GM13977 (cell line): ENCODE results near the gene CARMIL3.
"Not testable (repeated sequence)": the region's sequence is repeated elsewhere in the genome, so short reads cannot be mapped to it uniquely, and the experiment has no call there.

Source experiments
- DNase-seq: peaks from one replicate; pipeline ENCODE4 v3.0.0; 2012; ENCODE audit warnings: low spot score
- CTCF ChIP-seq: IDR thresholded peaks from 2 replicates; pipeline ENCODE4 v1.5.1; 2012; ENCODE audit warnings: mild to moderate bottlenecking, control low read depth; ENCODE audit not compliant: insufficient read depth; ENCODE audit errors: extremely low read depth, missing control alignments
- in situ Hi-C: fragments of 300-500 bp; cut with MboI; formaldehyde crosslinking; loops from one replicate; pipeline ENCODE4 v1.12.0; 2022; ENCODE audit warnings: low sequenced_read_pairs, low pct_unique_long_range_greater_than_20kb, mixed read lengths, inconsistent platforms; ENCODE audit not compliant: unreplicated experiment

Gene CARMIL3

GRCh38 chr14:24042746-24043145 lies 9.1 kb upstream of the CARMIL3 start:
- TF ChIP-seq CTCF = no peak
- DNase-seq = no peak
- in situ Hi-C loops = no loop called here

GRCh38 chr14:24049002-24049401 lies 2.8 kb upstream of the CARMIL3 start:
- DNase-seq, in situ Hi-C loops: not testable (repeated sequence)

GRCh38 chr14:24050753-24051152 lies 1.1 kb upstream of the CARMIL3 start:
- in situ Hi-C loops, DNase-seq: not testable (repeated sequence)

- DNase-seq = peak; percentile 29
- no peak for TF ChIP-seq CTCF
- in situ Hi-C loops = no loop called here
Observed at GRCh38 chr14:24051176-24051788, 527 bp upstream of the CARMIL3 start.

GRCh38 chr14:24052656-24053547 lies 1.1 kb downstream of the CARMIL3 start:
- in situ Hi-C loops = no loop called here

GRCh38 chr14:24053548-24054323 lies 1.9 kb downstream of the CARMIL3 start:
- TF ChIP-seq CTCF = no peak
- in situ Hi-C loops = no loop called here
- DNase-seq = no peak

More at GRCh38 chr14:24052656-24053547, 1.1 kb downstream of the CARMIL3 start:
- TF ChIP-seq CTCF = no peak
- peak; percentile 4 for DNase-seq

- no peak for TF ChIP-seq CTCF
- in situ Hi-C loops = no loop called here
- no peak for DNase-seq
Observed at GRCh38 chr14:24054324-24054641, 2.5 kb downstream of the CARMIL3 start.
